Urinary bladder (tissue), 4 donors: Measurements from ENCODE around the gene RGCC. TPM values are rescaled to one million over a fixed set of nuclear protein-coding genes. Genes with fewer than 3 reads are reported as not detected.
"Not testable (repeated sequence)": the region's sequence is repeated elsewhere in the genome, so short reads cannot be mapped to it uniquely, and the experiment has no call there.

Experiments
- DNase-seq: peaks from one replicate; pipeline ENCODE4 v3.0.0-alpha.2; 2015; ENCODE audit errors: extremely low spot score
- H3K27ac ChIP-seq: one replicate; pipeline ENCODE4 v1.5.1; 2013; ENCODE audit warnings: low read depth, mild to moderate bottlenecking, moderate library complexity
- H3K36me3 ChIP-seq: one replicate; pipeline ENCODE4 v1.6.1; 2013; ENCODE audit warnings: mild to moderate bottlenecking, moderate library complexity; ENCODE audit not compliant: insufficient read depth
- H3K4me1 ChIP-seq: one replicate; pipeline ENCODE4 v1.6.1; 2013; ENCODE audit warnings: mild to moderate bottlenecking, moderate library complexity; ENCODE audit not compliant: insufficient read depth
- H3K4me3 ChIP-seq: one replicate; pipeline ENCODE4 v1.5.1; 2013; ENCODE audit warnings: low read depth, low read length
- WGBS: extraction: QIAGEN DNeasy Blood & Tissue Kit; methylation state at CpG from one replicate; pipeline ENCODE4 v1.1.7; 2013; 5-methylcytosine and 5-hydroxymethylcytosine counted together
- polyA plus RNA-seq: library from polyadenylated mRNA; stranded (reverse); fragments of 200-250 nt; gene quantifications from one replicate; pipeline ENCODE4 v1.2.3, GENCODE V29; 2013
- total RNA-seq: library from RNA; depleted of rRNA; stranded (reverse); fragments of >200 nt; gene quantifications from one replicate; pipeline ENCODE4 v1.2.3, GENCODE V29; 2014
- donor health status: healthy with polysubstance abuse.
- donor health status: healthy.

Gene RGCC, protein sequence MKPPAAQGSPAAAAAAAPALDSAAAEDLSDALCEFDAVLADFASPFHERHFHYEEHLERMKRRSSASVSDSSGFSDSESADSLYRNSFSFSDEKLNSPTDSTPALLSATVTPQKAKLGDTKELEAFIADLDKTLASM
- total RNA-seq, result 21.1 TPM
- polyA plus RNA-seq, result 50.2 TPM

DNA sequence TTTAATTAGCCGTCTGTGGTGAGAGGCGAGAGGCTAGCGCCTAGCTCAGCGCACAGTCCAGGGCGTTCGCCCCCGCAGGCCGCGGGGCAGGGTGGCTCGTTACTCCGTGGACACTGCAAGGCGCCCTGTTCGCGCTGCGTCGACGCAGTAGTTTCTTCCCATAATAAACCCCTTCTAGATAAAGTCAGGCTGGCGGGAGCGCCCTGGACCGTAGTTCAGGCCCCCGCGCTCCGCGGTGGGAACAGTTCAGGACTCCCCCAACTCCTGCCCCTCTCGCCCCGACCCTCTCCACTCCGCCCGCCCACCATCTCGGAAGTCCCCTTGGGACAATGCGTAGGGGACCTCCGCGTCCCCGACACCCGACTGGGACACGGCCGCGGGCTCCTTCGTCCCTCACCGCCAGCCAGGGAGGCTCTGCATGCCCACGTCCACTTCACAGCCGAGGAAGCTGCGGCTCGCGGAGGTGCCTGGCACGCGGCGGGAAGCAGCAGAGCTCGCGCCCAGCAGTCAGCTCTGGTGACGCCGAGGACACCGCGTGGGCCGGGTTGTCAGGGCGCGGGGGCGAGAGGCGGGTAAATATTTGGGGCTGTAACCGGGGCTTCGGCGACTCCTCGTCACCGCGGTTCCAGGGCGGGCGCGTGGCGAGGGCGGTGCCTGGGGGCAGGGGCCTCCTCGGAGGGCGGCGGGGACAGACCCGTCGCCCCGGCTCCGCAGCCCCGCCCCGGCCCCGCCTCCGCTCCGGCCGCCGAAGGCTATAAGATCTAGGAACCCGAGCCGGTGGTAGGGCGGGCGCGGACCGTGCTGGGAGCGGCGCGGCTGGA, at the start of gene RGCC:
Gene RGCC, plus strand, starts transcription at position 783 of the 821 bp plus-strand sequence. CDS start 158 bp downstream, outside the sequence.
- no peaks in the 10 kb centered on the region for H3K4me1 ChIP-seq
- 5% methylated on average over 91 of the region's 92 CpGs for WGBS
- peak within 1 kb of the TSS; percentile 64 for H3K27ac ChIP-seq
- peak within 1 kb of the TSS; percentile 71 for H3K4me3 ChIP-seq
- no peak for DNase-seq
- no peaks in the 10 kb centered on the region for H3K36me3 ChIP-seq

DNA sequence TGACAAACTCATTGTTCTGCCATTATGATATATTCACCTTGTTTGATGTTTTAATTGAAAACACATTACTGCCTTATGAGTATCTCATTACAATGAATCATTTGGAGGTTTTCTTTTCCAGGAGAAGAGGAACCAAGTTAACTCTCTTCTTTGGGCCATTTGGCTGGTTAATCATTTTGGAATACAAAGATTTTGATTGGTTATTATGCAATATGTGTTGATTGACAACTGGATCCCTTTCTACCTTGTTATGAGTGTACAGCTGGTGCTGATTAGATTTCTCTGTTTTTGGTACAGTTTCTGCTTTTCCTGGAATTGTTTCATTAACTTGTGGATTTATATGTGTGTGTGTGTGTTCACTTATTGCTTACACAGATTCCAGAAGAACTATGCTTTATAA, 49.2 kb upstream of the RGCC start:
- Histone ChIP-seq H3K4me1 (no peaks in the 10 kb centered on the region), H3K4me3 (no peak overlapping the region), H3K36me3 (no peaks in the 10 kb centered on the region), H3K27ac (no peak overlapping the region)
- no peak for DNase-seq

DNA sequence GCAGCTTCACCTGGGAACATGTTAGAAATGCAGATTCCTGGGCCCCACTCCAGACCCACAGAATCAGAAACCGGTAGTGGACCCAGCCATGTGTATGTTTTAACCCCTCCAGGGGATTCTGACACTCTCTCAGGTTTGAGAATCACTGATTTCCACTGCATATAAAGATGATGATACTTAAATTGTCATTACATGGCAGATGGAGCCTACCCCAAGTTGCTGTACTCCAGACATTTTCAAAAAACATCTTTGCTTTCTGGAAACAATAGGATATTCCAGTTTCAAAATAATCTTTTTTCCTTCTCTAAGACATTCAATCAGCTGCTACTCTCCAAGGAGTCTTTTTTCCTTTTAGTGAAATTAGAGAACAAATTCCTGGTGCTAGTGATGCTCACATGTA, 48.6 kb upstream of the RGCC start:
- Histone ChIP-seq H3K27ac (no peak overlapping the region), H3K4me3 (no peak overlapping the region), H3K4me1 (no peaks in the 10 kb centered on the region), H3K36me3 (no peaks in the 10 kb centered on the region)
- 78% methylated on average over 1 of the region's 1 CpG for WGBS
- DNase-seq, result no peak

DNA sequence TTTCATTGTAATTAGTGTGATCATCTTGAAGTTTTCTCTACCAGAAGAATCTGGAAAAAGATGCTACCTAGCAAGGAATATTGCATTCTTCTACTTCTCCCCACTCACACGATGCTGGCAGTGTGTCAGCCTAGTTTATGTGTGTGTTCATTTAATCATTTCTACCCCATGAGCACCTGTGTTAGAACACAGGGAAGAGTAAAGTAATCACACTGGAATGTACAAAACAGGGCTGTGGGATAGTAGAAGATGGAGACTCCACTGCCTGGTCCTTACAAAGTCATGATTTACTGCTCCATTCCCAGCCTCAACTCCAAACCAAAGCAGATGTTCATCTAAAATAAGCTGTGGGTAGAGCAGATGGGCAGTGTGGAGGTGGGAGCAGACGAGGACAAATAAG, 47.7 kb upstream of the RGCC start:
- WGBS, result 72% methylated on average over 2 of the region's 2 CpGs
- no peaks in the 10 kb centered on the region for H3K36me3 ChIP-seq
- H3K4me1 ChIP-seq, result no peaks in the 10 kb centered on the region
- no peak overlapping the region for H3K27ac ChIP-seq
- no peak overlapping the region for H3K4me3 ChIP-seq
- no peak for DNase-seq

DNA sequence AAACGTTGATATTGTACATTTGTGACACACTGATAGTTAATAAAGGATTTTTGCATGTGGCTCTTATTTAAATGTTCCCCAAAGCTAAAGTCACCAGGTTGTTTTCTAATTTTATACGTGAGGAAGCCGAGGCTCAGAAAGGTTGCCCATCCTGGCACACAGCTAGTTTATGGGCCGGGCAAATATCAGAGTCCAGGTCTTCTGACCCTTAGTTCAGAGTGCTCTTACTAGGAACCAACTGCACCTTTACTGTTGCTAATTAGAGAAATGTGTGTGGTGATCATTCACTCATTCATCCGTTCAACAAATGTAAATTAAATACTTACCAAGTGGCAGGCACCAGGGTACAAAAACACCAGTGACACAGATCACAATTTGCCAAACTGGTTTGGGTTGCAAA, 46.3 kb upstream of the RGCC start:
- no peak for DNase-seq
- Histone ChIP-seq H3K27ac (no peak overlapping the region), H3K4me1 (no peaks in the 10 kb centered on the region), H3K4me3 (no peak overlapping the region), H3K36me3 (no peaks in the 10 kb centered on the region)
- 91% methylated on average over 5 of the region's 5 CpGs for WGBS

DNA sequence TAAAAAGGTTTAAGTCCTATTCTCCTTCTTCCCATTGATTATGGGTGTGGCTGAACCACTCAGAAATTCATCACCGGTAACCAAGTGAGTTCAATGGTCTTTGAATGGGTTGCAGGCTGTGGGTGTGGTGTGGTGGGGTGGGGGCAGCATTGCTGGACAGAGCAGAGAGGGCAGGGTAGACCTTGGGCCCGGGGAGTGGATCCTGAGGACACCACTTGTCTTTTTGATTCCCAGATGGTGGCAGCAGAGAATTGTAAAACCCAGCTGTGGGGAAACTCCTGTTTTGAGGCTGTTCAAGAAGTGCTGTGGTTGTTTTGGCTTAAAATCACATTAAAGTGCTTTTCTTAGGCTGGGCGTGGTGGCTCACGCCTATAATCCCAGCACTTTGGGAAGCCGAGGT, 45.8 kb upstream of the RGCC start:
- no peak overlapping the region for H3K27ac ChIP-seq
- H3K4me3 ChIP-seq, result no peak overlapping the region
- 45% methylated on average over 5 of the region's 5 CpGs for WGBS
- DNase-seq, result no peak
- H3K36me3 ChIP-seq, result no peaks in the 10 kb centered on the region
- no peaks in the 10 kb centered on the region for H3K4me1 ChIP-seq

DNA sequence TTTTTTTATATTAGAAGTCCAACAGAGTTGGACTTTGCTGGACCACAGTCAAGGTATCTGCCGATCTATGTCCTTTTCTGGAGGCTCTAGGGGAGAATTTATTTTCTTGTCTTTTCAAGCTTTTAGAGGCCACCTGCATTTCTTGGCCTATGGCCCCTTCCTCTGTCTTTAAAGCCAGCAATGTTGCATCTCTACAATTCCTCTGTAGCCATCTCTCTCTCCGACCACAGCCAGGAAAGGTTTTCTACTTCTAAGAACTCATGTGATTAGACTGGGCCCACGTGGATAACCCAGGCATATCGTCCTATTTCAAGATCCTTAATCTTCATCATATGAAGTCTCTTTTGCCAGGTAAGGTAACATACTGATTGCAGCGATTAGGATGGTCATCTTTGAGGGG, 43.5 kb upstream of the RGCC start:
- Histone ChIP-seq H3K36me3 (no peaks in the 10 kb centered on the region), H3K27ac (no peak overlapping the region), H3K4me1 (no peaks in the 10 kb centered on the region), H3K4me3 (no peak overlapping the region)
- 93% methylated on average over 5 of the region's 5 CpGs for WGBS
- DNase-seq, result no peak

DNA sequence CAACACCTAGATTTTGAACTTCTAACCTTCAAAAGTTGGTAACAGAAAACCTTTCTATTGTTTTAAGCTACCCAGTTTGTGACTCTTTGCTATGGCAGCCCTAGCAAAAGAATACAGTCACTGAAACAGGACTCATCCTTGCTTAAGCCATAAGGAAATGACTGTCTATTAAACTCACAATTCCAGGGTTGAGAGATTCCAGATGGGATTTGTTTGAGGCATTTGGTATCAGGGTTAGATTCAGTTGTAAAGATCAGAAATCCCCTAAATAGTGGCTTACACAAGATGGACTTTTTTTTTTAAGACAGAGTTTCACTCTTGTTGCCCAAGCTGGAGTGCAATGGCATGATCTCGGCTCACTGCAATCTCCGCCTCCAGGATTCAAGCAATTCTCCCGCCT, 41.1 kb upstream of the RGCC start:
- 46% methylated on average over 3 of the region's 3 CpGs for WGBS
- no peak for DNase-seq
- H3K4me3 ChIP-seq, result no peak overlapping the region

DNA sequence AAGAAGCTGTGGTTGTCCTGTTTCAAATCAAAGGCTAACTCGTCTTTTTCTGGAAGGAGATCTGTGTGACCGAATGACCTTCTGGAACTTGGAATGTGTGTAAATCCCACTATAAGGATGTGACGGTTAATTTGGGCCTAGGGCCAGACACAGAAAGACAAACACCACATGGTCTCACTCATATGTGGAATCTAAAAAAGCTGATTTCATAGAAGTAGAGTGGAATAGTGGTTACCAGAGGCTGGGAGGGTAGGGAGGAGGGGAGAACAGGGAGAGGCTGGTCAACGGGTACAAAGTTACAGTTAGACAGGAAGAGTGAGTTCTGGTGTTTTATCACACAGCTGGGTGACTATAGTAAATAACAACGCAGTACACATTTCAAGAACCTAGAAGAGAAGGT, 39.3 kb upstream of the RGCC start:
- 32% methylated on average over 5 of the region's 5 CpGs for WGBS
- Histone ChIP-seq H3K4me3 (no peak overlapping the region), H3K4me1 (no peaks in the 10 kb centered on the region), H3K36me3 (no peaks in the 10 kb centered on the region), H3K27ac (no peak overlapping the region)
- no peak for DNase-seq

More for the DNA sequence above, 41.1 kb upstream of the RGCC start:
- H3K4me1 ChIP-seq, result no peaks in the 10 kb centered on the region
- H3K27ac ChIP-seq, result no peak overlapping the region
- H3K36me3 ChIP-seq, result no peaks in the 10 kb centered on the region

DNA sequence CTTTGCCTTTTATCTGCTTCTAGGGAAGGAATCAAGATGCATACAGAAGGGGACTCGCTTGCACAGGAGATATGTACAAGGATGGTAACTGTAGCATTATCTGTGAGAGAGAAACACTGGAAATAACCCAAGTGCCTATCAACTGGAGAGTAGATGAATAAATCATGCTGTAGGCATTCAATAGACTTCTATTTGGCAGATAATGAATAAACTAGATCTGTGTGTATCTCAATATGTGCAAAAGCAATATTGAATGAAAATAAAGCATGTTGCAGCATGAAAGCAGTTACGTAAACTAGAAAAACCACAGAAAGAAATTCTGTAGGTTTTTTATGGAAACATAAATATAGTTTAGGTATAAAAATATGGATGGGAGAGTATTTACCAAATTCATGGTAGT, 38.6 kb upstream of the RGCC start:
- WGBS, result 87% methylated on average over 2 of the region's 2 CpGs
- Histone ChIP-seq H3K4me3 (no peak overlapping the region), H3K36me3 (no peaks in the 10 kb centered on the region), H3K27ac (no peak overlapping the region), H3K4me1 (no peaks in the 10 kb centered on the region)
- DNase-seq, result no peak

DNA sequence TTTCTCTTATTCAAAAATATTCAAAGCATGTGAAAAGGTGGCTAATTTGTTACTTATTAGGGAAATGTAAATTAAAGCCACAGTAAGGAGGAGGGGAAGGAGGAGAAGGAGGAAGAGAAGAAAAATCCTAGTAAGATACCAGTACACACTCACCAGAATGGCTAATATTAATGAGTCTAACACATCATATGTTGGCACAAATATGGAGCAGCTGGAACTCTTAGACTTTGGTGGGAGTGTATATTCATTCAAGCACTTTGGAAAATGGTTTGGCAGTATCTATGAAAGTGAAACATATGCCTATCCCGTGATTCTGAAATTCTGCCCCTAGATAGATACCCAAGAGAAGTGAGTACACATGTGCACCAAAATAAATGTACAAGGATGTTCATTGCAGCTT, 38.1 kb upstream of the RGCC start:
- no peak for DNase-seq
- Histone ChIP-seq H3K4me3 (no peak overlapping the region), H3K4me1 (no peaks in the 10 kb centered on the region), H3K27ac (no peak overlapping the region), H3K36me3 (no peaks in the 10 kb centered on the region)
- WGBS, result 55% methylated on average over 1 of the region's 1 CpG

DNA sequence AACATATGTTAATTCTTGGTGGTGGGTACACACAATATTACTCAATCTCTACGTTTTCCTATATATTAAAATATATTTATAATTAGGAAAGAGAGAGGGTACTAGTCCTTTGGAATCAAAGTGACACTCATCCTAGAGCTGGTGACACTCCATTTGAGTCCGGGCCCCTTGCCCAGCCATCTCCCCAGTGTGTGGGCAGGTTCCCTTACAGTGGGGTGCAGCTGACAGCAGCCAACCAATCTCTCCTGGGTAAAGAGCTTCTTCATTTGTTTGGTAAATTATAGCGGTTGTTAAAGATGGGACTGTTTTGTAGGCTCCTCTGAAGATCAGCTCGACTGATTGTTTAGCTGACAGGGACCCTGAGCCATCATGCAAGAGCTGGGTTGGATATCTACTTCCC, 37.2 kb upstream of the RGCC start:
- 80% methylated on average over 4 of the region's 4 CpGs for WGBS

DNA sequence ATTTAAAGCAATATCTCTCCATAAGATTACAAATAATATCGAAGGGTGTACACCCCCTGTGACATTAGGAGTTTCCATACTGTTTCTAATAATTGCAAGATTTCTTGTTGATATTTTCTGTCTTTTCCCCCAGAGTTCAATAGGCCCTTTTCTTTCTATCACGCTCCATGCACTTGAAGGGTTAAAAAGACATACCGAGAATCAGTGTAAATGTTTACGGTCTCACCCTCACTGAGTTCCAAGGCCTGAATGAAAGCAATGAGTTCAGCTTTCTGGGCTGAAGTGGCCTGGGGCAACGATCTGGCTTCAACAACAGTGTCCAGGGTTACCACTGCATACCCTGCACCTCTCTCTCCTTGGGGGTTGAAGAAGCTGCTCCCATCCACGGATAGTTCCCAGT, 36.0 kb upstream of the RGCC start:
- H3K36me3 ChIP-seq, H3K4me3 ChIP-seq, H3K4me1 ChIP-seq, DNase-seq, H3K27ac ChIP-seq: not testable (repeated sequence)
- WGBS, result 63% methylated on average over 6 of the region's 6 CpGs

More for the DNA sequence above, 37.2 kb upstream of the RGCC start:
- Histone ChIP-seq H3K4me3 (no peak overlapping the region), H3K27ac (no peak overlapping the region), H3K4me1 (no peaks in the 10 kb centered on the region), H3K36me3 (no peaks in the 10 kb centered on the region)
- DNase-seq, result no peak

DNA sequence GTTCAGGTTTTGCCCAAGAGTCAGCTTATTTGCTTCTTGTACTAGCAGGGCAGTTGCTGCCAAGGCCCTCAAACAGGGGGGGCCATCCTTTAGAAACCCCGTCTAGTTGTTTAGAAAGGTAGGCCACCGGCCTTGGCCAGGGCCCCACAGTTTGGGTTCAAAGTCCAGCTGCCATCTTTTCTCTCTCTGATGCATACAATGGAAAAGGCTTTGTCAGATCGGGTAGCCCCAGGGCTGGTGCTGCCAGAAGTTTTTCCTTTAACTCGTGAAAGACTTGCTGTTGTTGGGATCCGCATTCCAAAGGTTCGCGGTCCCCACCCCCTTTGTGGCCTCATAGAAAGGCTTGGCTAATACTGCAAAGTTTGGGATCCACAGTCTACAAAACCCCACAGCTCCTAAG, 35.4 kb upstream of the RGCC start:
- H3K36me3 ChIP-seq, H3K27ac ChIP-seq, H3K4me1 ChIP-seq, DNase-seq, H3K4me3 ChIP-seq: not testable (repeated sequence)
- WGBS, result 43% methylated on average over 7 of the region's 7 CpGs
